ENCODE measurements around the gene RBP7. TPM values are rescaled to one million over a fixed set of nuclear protein-coding genes. Genes with fewer than 3 reads are reported as not detected.

The RBP7 gene
- total RNA-seq, 2 experiments from 2014 or later, result not detected

DNA sequence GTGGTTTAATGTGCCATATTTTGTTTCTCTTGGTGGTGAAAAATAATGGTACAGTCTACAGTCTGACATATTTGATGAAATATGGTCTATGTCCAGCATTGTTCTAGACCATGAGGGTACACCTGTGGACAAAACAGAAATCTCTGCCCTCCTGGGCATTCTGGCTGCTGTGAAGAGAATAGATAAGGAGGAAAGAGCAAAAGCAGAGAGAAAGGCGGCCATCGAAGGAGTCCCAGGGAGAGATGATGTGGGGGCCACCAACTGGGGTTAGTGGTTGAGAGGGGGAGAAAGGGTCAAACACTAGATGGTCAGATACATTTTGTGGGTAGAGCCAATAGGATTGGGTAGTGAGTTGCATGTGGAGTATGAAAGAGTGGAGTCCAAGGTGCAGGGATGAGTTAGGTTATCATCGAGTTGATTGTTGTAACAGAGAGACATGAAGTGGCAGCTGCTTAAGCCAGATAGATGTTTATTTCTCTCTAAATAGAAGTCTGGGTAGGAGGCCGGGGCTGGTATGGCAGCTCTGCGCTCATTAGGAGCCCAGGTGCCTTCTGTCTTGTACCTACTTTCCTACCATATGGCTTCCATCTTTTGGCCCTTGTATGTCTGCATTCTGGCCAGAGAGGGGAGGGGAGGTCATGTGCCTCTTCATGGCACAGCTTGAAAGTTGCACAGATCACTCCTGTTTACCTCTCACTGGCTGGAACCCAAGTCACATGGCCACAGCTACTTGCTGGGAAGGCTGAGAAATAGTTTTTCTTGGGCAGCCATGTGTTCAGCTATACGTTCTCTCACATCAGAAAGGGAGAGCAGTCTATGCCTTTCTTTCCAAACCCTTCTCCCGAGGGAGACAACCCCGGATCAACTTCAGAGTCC, 48.7 kb downstream of the RBP7 start:
- Mint-ChIP-seq H3K9me3 (ENCODE audit: low read depth) (no peaks in the 10 kb centered on the region), H3K36me3 (peaks cover 11% of the 10 kb centered on the region), H3K4me3 (no peak overlapping the region), H3K4me1 (no peaks in the 10 kb centered on the region), H3K27ac (no peak overlapping the region), H3K27me3 (no peaks in the 10 kb centered on the region)
- ATAC-seq, result no peak
- CTCF ChIA-PET, result interaction anchor here (1.3 kb wide), 1 partner anchor 12 kb away, joined by 3 read pairs; the partner anchor contains the start of gene UBE4B
- DNase-seq, result no peak

DNA sequence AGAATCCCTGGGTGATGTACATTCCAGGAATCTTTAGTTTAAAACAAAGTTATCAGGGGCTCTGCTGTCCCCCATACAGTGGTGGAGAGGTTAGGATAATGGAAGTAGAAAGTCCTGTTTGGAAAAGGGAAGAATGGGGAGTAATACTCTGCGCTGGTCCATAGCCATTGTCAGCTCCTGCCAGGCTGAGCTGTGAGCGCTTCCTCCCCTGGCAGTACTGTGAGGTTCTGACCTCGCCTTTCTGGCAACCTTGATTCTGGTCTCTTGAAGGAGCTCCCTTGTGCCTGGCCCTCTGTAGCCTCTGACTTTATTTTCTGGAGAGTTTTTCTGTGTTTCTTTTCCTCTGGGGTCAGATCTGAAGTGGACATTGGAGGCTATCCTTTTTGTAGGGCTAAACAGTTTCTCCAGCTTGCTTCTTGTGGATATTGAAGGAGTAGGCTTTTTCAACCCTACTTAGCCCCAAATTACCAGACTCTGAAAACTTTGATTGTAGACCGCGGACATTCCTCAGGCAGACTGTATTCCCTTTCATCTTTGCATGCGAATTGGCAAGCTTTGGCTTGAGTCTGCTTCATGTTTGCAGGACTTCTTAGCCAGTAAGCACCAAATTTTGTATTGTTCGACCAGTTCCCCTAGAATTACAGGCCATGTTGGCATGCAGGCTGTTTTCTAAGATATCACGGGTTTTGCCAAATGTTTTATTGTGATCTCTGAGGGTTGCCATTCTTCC, 49.5 kb downstream of the RBP7 start:
- Mint-ChIP-seq H3K36me3 (peaks cover 13% of the 10 kb centered on the region), H3K4me1 (no peaks in the 10 kb centered on the region), H3K27me3 (no peaks in the 10 kb centered on the region), H3K9me3 (ENCODE audit: low read depth) (no peaks in the 10 kb centered on the region), H3K27ac (no peak overlapping the region), H3K4me3 (no peak overlapping the region)
- CTCF ChIA-PET, result interaction anchor here (1.3 kb wide), 1 partner anchor 13 kb away, joined by 3 read pairs; the partner anchor contains the start of gene UBE4B
- DNase-seq, result no peak
- ATAC-seq, result no peak

DNA sequence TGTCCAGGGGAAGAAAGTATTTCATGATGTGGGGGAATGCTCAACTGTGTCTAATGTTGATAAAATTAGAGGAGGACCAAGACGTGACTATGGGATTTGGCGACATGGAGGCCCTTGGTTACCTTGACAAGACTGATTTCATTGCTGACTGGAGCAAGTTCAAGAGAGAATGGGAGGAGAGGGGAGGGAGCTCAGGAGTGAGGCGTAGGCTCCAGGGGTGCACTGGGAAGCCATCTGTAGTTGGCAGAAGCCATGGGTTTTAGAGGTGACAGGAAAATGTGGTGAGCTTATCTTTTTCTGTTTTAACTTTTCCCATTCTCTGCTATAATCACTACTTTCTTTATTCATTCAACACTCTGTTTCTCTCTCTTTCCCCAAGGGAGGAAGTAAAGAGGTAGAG, 51.6 kb downstream of the RBP7 start:
- H3K4me3 Mint-ChIP-seq, result no peak overlapping the region
- H3K36me3 Mint-ChIP-seq, result peaks cover 13% of the 10 kb centered on the region
- ATAC-seq (no peak), DNase-seq (no peak)
- no peak overlapping the region for H3K27ac Mint-ChIP-seq
- CTCF ChIA-PET, result interaction anchor here (1.2 kb wide), 1 partner anchor 23 kb away, joined by 3 read pairs; no protein-coding TSS in a partner anchor
- H3K4me1 Mint-ChIP-seq, result no peaks in the 10 kb centered on the region
- no peaks in the 10 kb centered on the region for H3K27me3 Mint-ChIP-seq
- H3K9me3 Mint-ChIP-seq (ENCODE audit: low read depth), result no peaks in the 10 kb centered on the region

DNA sequence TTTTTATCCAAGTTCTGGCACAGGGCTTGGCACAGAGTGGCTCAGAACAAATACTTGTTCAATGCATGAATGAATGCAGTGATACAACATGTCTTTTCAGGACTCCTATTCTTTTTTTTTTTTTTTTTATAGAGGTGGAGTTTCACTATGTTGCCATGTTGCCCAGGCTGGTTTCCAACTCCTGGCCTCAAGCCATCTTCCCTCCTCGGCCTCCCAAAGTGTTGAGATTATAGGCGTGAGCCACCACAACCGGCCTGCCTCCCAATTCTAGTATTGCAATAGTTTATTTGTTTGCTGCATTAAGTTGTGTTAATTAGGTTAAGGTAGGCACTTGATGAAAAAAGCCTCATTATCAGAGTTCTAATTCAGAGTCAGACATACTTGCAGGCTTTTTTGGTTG, 53.6 kb downstream of the RBP7 start:
- H3K27me3 Mint-ChIP-seq, result no peaks in the 10 kb centered on the region
- no peak for DNase-seq
- H3K9me3 Mint-ChIP-seq (ENCODE audit: low read depth), result no peaks in the 10 kb centered on the region
- peaks cover 9% of the 10 kb centered on the region for H3K36me3 Mint-ChIP-seq
- H3K27ac Mint-ChIP-seq, result no peak overlapping the region
- peaks cover 4% of the 10 kb centered on the region for H3K4me1 Mint-ChIP-seq
- ATAC-seq, result no peak
- H3K4me3 Mint-ChIP-seq, result no peak overlapping the region
- CTCF ChIA-PET, result interaction anchor here (0.5 kb wide), 1 partner anchor 266 kb away, joined by 3 read pairs; no protein-coding TSS in a partner anchor

DNA sequence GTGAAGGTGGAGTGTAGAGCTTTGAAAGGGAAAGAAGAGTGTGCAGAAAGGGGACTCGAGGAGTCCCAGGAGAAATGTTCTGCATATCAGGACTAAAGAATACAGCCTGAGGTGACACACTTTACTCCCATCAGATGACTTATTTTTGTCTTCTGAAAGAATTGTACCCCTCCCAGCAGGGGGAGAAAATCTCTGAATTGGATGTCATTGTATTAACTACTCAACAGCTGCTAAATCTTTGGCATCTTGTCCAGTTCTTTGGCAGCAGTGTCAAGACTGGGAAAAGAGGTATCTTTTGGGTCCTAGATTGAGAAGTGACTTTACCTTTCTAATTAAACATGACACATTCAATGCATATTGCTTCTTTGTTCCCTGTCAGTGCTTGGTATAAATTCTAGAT, 54.6 kb downstream of the RBP7 start:
- Mint-ChIP-seq H3K27ac (no peak overlapping the region), H3K9me3 (ENCODE audit: low read depth) (no peaks in the 10 kb centered on the region), H3K36me3 (peaks cover 9% of the 10 kb centered on the region), H3K4me1 (peaks cover 7% of the 10 kb centered on the region), H3K4me3 (no peak overlapping the region), H3K27me3 (no peaks in the 10 kb centered on the region)
- DNase-seq (no peak), ATAC-seq (no peak)
- CTCF ChIA-PET, result interaction anchor here (1.1 kb wide), 1 partner anchor 15 kb away, joined by 3 read pairs; no protein-coding TSS in a partner anchor

DNA sequence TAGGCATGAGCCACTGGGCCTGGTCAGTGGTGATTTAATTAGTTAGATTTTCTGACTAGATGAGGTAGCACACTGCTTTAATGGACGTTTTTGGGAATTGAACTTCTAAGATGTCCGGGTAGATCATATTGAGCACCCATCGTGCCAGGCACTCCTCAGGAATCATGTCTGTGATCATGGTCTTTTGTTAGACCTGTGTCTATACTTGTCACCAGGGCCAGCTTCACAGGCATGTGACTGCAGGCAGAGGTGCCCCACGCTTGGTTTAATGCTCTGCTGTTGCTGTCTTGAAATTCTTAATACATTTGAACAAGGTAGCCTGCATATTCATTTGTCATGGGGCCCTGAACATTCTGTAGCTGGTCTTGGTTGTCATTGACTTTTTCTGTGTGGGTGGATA, 55.3 kb downstream of the RBP7 start:
- ATAC-seq, result no peak
- Mint-ChIP-seq H3K36me3 (peaks cover 9% of the 10 kb centered on the region), H3K4me3 (no peak overlapping the region), H3K4me1 (peaks cover 7% of the 10 kb centered on the region), H3K27me3 (no peaks in the 10 kb centered on the region), H3K27ac (no peak overlapping the region), H3K9me3 (ENCODE audit: low read depth) (no peaks in the 10 kb centered on the region)
- CTCF ChIA-PET, result interaction anchor here (1.1 kb wide), 1 partner anchor 16 kb away, joined by 3 read pairs; no protein-coding TSS in a partner anchor
- no peak for DNase-seq

DNA sequence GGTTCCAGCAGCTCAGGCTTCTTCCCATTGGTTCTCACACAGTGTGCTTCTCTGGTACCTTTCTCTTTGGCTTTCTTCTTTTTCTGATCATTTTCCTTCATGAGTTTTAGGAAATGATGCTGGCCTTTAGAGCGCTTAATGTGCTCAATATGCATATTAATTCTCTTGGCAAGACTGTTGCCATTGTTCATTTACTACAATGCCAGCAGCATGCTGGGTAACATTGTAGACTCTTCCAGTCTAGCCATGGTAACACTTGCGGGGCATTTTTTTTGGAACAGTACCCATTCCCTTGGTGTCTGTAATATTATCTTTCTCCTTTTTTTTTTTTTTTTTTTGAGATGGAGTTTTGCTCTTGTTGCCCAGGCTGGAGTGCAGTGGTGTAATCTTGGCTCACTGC, 57.4 kb downstream of the RBP7 start:
- H3K36me3 Mint-ChIP-seq, result peaks cover 9% of the 10 kb centered on the region
- CTCF ChIA-PET, result no interaction called here
- H3K27ac Mint-ChIP-seq, result no peak overlapping the region
- no peaks in the 10 kb centered on the region for H3K9me3 Mint-ChIP-seq (ENCODE audit: low read depth)
- no peak for ATAC-seq
- no peak for DNase-seq
- no peak overlapping the region for H3K4me3 Mint-ChIP-seq
- peaks cover 7% of the 10 kb centered on the region for H3K4me1 Mint-ChIP-seq
- H3K27me3 Mint-ChIP-seq, result no peaks in the 10 kb centered on the region

DNA sequence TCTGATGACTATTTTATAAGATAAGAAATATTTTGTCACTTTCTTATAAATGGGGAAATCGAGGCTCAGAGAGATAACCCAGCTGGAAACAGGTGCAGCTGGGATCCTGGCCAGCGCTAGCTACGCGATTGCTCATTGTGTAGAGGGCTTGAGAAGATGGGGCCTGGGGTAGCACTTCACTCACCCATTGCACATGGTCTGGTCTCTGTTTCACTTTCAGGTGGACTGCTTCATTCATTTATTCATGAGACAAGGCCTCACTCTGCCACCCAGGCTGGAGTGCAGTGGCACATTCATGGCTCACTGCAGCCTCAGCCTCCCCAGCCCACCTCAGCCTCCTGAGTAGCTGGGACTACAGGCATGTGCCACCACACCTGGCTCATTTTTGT, 59.6 kb downstream of the RBP7 start:
- Mint-ChIP-seq H3K9me3 (ENCODE audit: low read depth) (no peaks in the 10 kb centered on the region), H3K36me3 (peaks cover 2% of the 10 kb centered on the region), H3K27me3 (no peaks in the 10 kb centered on the region), H3K4me3 (no peak overlapping the region), H3K27ac (no peak overlapping the region), H3K4me1 (peaks cover 7% of the 10 kb centered on the region)
- no peak for ATAC-seq
- CTCF ChIA-PET, result interaction anchor here (1.1 kb wide), 1 partner anchor 105 kb away, joined by 3 read pairs; no protein-coding TSS in a partner anchor
- no peak for DNase-seq

DNA sequence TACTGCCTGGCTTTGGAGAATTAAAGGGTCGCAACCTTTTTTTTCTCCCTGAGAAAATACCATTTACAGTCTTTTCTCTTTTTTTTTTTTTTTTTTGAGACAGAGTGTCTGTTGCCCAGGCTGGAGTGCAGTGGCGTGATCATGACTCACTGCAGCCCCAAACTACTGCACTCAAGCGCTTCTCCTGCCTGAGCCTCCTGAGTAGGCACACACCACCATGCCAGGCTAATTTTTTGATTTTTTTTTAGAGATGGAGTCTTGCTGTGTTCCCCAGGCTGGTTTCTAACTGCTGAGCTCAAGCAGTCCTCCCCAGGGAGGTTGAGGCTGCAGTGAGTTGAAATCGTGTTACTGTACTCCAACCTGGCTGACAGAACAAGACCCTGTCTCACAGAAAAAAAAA, 60.3 kb downstream of the RBP7 start:
- no peak for DNase-seq
- CTCF ChIA-PET, result interaction anchor here (1.1 kb wide), 1 partner anchor 106 kb away, joined by 3 read pairs; no protein-coding TSS in a partner anchor
- no peak overlapping the region for H3K4me3 Mint-ChIP-seq
- no peak overlapping the region for H3K27ac Mint-ChIP-seq
- no peaks in the 10 kb centered on the region for H3K9me3 Mint-ChIP-seq (ENCODE audit: low read depth)
- no peak for ATAC-seq
- H3K27me3 Mint-ChIP-seq, result no peaks in the 10 kb centered on the region
- peaks cover 7% of the 10 kb centered on the region for H3K4me1 Mint-ChIP-seq
- H3K36me3 Mint-ChIP-seq, result peaks cover 2% of the 10 kb centered on the region

DNA sequence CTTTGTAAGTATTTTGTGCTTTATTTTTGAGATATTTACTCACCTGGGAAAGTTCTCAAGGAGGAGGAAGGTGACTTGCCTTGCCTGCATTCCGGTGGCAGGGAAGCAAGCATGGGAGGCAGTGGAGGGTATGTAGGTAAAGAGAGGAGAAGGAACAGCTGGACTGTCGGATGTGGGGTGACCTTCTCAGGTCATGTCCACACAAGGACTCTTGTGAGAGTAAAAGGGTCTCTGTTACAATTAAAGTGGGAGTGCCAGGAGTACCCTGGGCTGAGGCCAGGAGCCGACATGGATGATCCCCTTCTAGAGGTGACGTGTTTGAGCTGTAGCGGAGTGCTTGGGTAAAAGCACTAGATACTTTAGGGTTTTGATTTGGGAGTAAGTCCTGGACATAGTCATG, 60.8 kb downstream of the RBP7 start:
- Mint-ChIP-seq H3K27me3 (no peaks in the 10 kb centered on the region), H3K4me3 (no peak overlapping the region), H3K9me3 (ENCODE audit: low read depth) (no peaks in the 10 kb centered on the region), H3K27ac (no peak overlapping the region), H3K36me3 (peaks cover 2% of the 10 kb centered on the region), H3K4me1 (peaks cover 7% of the 10 kb centered on the region)
- CTCF ChIA-PET, result no interaction called here
- no peak for ATAC-seq
- DNase-seq, result no peak

DNA sequence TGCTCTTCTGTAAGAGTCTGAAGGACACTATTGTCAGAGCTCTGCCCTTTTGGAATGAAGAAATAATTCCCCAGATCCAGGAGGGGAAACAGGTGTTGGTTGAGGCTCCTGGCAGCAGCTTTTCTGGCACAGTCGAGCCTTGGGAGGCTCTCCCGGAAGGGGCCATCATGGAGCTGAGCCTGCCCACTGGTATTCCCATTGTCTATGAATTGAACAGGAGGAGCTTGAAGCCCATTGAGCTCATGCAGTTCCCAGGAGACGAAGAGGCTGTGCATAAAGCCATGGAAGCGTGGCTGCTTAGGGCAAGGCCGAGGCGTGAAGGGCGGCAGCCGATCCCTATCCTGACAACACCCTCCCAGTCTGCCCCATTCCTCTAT, 62.3 kb downstream of the RBP7 start:
- Mint-ChIP-seq H3K9me3 (ENCODE audit: low read depth) (no peaks in the 10 kb centered on the region), H3K27ac (no peak overlapping the region), H3K27me3 (no peaks in the 10 kb centered on the region), H3K4me1 (peaks cover 15% of the 10 kb centered on the region), H3K36me3 (no peaks in the 10 kb centered on the region), H3K4me3 (no peak overlapping the region)
- DNase-seq, result no peak
- CTCF ChIA-PET, result no interaction called here
- ATAC-seq, result no peak

DNA sequence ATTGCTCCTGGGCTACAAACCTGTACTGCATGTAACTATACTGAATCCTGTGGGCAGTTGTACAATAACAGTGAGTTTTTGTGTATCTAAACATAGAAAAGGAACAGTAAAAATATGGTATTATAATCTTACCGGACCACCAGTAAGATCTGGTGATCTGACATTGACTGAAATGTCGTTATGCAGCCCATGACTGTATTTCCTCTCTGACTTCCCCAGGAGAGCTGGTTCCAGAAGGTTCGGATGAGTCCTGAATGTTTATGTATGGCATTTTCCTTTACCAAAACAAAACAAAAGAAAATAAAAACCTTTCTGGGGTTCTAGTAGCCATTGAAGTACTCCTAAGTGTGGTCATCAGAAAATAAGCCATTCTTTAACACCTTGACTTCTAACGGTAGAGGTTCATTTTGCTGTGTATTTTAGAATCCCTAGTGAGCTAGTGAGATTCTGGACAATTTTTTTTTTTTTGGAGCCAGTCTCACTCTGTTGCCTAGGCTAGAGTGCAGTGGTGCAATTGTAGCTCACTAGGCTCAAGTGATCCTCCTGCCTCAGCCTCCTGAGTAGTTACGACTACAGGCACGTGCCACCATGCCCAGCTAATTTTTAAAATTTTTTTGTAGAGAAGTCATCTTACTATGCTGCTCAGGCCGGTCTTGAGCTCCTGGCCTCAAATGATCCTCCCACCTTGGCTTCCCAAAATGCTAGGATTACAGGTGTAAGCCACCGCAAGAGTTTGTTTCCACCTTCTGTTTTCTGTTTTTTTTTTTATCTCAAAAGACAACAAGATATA, 63.5 kb downstream of the RBP7 start:
- peaks cover 2% of the 10 kb centered on the region for H3K36me3 Mint-ChIP-seq

DNA sequence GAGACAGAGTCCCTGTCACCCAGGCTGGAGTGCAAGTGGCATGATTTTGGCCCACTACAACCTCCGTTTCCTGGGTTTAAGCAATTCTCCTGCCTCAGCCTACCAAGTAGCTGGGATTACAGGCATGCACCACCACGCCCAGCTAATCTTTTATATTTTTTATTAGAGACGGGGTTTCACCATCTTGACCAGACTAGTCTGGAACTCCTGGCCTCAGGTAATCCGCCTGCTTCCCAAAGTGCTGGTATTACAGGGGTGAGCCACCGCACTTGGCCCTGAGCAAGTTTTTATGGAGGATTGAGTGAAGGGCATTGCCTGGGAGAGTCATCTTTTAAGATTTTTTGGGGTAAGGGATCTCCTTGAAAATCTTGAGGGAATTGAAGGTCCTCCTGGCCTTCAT, 64.2 kb downstream of the RBP7 start:
- H3K4me1 Mint-ChIP-seq, result peaks cover 14% of the 10 kb centered on the region
- H3K4me3 Mint-ChIP-seq, result no peak overlapping the region
- no peak for DNase-seq
- H3K9me3 Mint-ChIP-seq (ENCODE audit: low read depth), result no peaks in the 10 kb centered on the region
- no peak overlapping the region for H3K27ac Mint-ChIP-seq
- H3K36me3 Mint-ChIP-seq, result peaks cover 2% of the 10 kb centered on the region
- ATAC-seq, result no peak
- no peaks in the 10 kb centered on the region for H3K27me3 Mint-ChIP-seq
- CTCF ChIA-PET, result no interaction called here

More for the DNA sequence above, 63.5 kb downstream of the RBP7 start:
- Mint-ChIP-seq H3K9me3 (ENCODE audit: low read depth) (no peaks in the 10 kb centered on the region), H3K4me1 (peaks cover 18% of the 10 kb centered on the region), H3K4me3 (no peak overlapping the region), H3K27ac (no peak overlapping the region), H3K27me3 (no peaks in the 10 kb centered on the region)
- DNase-seq (no peak), ATAC-seq (no peak)
- CTCF ChIA-PET, result no interaction called here
